ENCODE data around the gene PVALB.

DNA sequence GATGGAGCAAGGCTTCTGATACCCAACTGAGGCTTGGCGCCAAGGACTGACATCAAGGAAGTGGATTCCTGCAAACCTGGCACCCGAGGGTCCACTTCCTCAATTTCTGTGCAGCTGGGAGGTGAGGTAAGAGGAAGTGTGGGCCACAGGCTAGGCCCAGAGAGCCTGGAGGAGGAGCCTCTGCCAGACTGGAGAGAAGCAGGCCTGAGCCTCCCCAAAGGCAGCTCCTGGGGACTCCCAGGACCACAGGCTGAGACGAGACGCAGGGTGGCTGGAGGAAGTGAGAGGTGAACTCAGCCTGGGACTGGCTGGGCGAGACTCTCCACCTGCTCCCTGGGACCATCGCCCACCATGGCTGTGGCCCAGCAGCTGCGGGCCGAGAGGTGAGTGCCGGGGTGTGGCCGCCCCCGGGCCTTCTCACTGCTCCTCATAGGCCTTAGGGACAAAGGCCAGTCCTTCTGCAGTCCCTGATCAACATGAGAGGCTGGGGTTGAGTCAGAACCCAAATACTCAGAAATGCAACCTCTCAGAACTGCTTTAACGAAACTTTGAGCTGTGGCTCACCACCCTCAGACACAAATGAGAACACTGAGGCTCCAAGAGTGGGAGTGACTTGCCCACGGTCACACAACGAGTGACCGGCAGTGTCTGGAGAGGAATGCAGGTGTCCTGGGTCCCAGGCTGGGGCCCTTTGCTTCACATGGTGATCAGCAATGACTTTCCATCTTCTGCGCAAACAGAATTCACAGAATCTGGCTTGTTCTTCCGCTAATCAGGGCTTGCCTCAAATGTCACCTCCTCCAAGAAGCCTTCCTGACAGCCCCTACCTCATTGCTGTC lies 44.2 kb upstream of the PVALB start, which contains the start of gene NCF4:
- TF ChIP-seq, protein P1, sequence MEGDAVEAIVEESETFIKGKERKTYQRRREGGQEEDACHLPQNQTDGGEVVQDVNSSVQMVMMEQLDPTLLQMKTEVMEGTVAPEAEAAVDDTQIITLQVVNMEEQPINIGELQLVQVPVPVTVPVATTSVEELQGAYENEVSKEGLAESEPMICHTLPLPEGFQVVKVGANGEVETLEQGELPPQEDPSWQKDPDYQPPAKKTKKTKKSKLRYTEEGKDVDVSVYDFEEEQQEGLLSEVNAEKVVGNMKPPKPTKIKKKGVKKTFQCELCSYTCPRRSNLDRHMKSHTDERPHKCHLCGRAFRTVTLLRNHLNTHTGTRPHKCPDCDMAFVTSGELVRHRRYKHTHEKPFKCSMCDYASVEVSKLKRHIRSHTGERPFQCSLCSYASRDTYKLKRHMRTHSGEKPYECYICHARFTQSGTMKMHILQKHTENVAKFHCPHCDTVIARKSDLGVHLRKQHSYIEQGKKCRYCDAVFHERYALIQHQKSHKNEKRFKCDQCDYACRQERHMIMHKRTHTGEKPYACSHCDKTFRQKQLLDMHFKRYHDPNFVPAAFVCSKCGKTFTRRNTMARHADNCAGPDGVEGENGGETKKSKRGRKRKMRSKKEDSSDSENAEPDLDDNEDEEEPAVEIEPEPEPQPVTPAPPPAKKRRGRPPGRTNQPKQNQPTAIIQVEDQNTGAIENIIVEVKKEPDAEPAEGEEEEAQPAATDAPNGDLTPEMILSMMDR (IDR thresholded peaks at IDR 0.05; ENCODE audit: insufficient read depth, low read length, poor library complexity, severe bottlenecking): no peak
- TF ChIP-seq EZH2phosphoT487 (conservative IDR thresholded peaks at IDR 0.05; ENCODE audit: low read length): no peak
